HCT116 (cell line): ENCODE data around the gene AGAP1.

Experiments used
- CTCF ChIP-seq, 3 experiments: fragments of 200-600 bp in 1 of 3; sonication (generic) in 1 of 3; IDR thresholded peaks in 2 of 3; conservative IDR thresholded peaks in 1 of 3; 2 replicates each; pipeline ENCODE4 v1.5.1; 2012 to 2017; ENCODE audit warnings: low read depth in 2 of 3, low read length in 2 of 3, antibody characterized with exemption in 1 of 3, borderline replicate concordance in 1 of 3, control low read depth in 1 of 3, mild to moderate bottlenecking in 1 of 3, mixed read lengths in 1 of 3, mixed run types in 1 of 3, moderate library complexity in 1 of 3; ENCODE audit not compliant: insufficient read depth in 1 of 3
- EZH2 ChIP-seq: fragments of 200-600 bp; sonication (generic); IDR thresholded peaks from 2 replicates; pipeline ENCODE4 v1.6.1; 2017; ENCODE audit warnings: antibody characterized with exemption, mixed run types
- EZH2phosphoT487 ChIP-seq: fragments of 200-600 bp; IDR thresholded peaks from 2 replicates; pipeline ENCODE4 v1.6.1; 2018; ENCODE audit warnings: antibody characterized with exemption, borderline replicate concordance
- JUND ChIP-seq: IDR thresholded peaks from 2 replicates; pipeline ENCODE4 v1.6.1; 2012
- MAX ChIP-seq: IDR thresholded peaks from 2 replicates; pipeline ENCODE4 v1.6.1; 2012
- POLR2AphosphoS5 ChIP-seq: IDR thresholded peaks from 2 replicates; pipeline ENCODE4 v1.6.1; 2011; ENCODE audit warnings: mild to moderate bottlenecking, low read depth, low read length, moderate library complexity
- RAD21 ChIP-seq: IDR thresholded peaks from 2 replicates; pipeline ENCODE4 v1.6.1; 2012; ENCODE audit warnings: low read depth, mild to moderate bottlenecking
- SIN3A ChIP-seq: IDR thresholded peaks from 2 replicates; pipeline ENCODE4 v1.6.1; 2012; ENCODE audit warnings: low read depth
- SP1 ChIP-seq: IDR thresholded peaks from 2 replicates; pipeline ENCODE4 v1.6.1; 2012; ENCODE audit warnings: low read depth
- YY1 ChIP-seq: IDR thresholded peaks from 2 replicates; pipeline ENCODE4 v1.6.1; 2011; ENCODE audit warnings: low read length, low read depth, moderate library complexity, mild to moderate bottlenecking; ENCODE audit not compliant: insufficient replicate concordance; ENCODE audit errors: extremely low read depth
- TF ChIP-seq, protein P1 (sequence below): IDR thresholded peaks from 2 replicates; pipeline ENCODE4 v1.6.1; 2011; ENCODE audit warnings: mild to moderate bottlenecking, low read length, moderate library complexity; ENCODE audit not compliant: insufficient replicate concordance; ENCODE audit errors: extremely low read depth

- TF ChIP-seq EZH2phosphoT487, result no peak
- TF ChIP-seq CTCF (IDR thresholded peaks at IDR 0.05 in 2 of 3, conservative IDR thresholded peaks at IDR 0.05 in 1 of 3; ENCODE audit: borderline replicate concordance in 1 of 3, insufficient read depth in 1 of 3, low read depth in 2 of 3, low read length in 2 of 3), result no peak
- TF ChIP-seq EZH2, result no peak
- no peak for TF ChIP-seq POLR2AphosphoS5
- no peak for TF ChIP-seq YY1
- TF ChIP-seq SP1, result no peak
- no peak for TF ChIP-seq RAD21
- no peak for TF ChIP-seq JUND
- TF ChIP-seq SIN3A, result no peak
- TF ChIP-seq, protein P1, sequence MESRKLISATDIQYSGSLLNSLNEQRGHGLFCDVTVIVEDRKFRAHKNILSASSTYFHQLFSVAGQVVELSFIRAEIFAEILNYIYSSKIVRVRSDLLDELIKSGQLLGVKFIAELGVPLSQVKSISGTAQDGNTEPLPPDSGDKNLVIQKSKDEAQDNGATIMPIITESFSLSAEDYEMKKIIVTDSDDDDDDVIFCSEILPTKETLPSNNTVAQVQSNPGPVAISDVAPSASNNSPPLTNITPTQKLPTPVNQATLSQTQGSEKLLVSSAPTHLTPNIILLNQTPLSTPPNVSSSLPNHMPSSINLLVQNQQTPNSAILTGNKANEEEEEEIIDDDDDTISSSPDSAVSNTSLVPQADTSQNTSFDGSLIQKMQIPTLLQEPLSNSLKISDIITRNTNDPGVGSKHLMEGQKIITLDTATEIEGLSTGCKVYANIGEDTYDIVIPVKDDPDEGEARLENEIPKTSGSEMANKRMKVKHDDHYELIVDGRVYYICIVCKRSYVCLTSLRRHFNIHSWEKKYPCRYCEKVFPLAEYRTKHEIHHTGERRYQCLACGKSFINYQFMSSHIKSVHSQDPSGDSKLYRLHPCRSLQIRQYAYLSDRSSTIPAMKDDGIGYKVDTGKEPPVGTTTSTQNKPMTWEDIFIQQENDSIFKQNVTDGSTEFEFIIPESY, result no peak
- no peak for TF ChIP-seq MAX
Measured at GRCh38 chr2:235702186-235702585, 208.3 kb downstream of the AGAP1 start.
